Ishikawa (cell line): ENCODE results near the gene ASAP2.

Experiments
- CEBPB ChIP-seq: IDR thresholded peaks from 2 replicates; pipeline ENCODE4 v1.6.1; 2012
- CREB1 ChIP-seq: IDR thresholded peaks from 2 replicates; pipeline ENCODE4 v1.6.1; 2012; ENCODE audit warnings: low read depth
- EGR1 ChIP-seq: IDR thresholded peaks from 2 replicates; pipeline ENCODE4 v1.6.1; 2012
- EP300 ChIP-seq: IDR thresholded peaks from 2 replicates; pipeline ENCODE4 v1.6.1; 2012; ENCODE audit warnings: borderline replicate concordance
- FOXM1 ChIP-seq: IDR thresholded peaks from 2 replicates; pipeline ENCODE4 v1.6.1; 2012; ENCODE audit warnings: low read depth, borderline replicate concordance
- NFIC ChIP-seq: IDR thresholded peaks from 2 replicates; pipeline ENCODE4 v1.6.1; 2012
- RAD21 ChIP-seq: IDR thresholded peaks from 2 replicates; pipeline ENCODE4 v1.6.1; 2012; ENCODE audit warnings: low read depth
- REST ChIP-seq: IDR thresholded peaks from 2 replicates; pipeline ENCODE4 v1.6.1; 2012; ENCODE audit warnings: low read depth, mild to moderate bottlenecking
- TAF1 ChIP-seq: IDR thresholded peaks from 2 replicates; pipeline ENCODE4 v1.6.1; 2012; ENCODE audit warnings: low read depth, mild to moderate bottlenecking
- TCF12 ChIP-seq: IDR thresholded peaks from 2 replicates; pipeline ENCODE4 v1.6.1; 2012; ENCODE audit warnings: low read depth
- TEAD4 ChIP-seq: IDR thresholded peaks from 2 replicates; pipeline ENCODE4 v1.6.1; 2012
- USF1 ChIP-seq: IDR thresholded peaks from 2 replicates; pipeline ENCODE4 v1.6.1; 2012
- YY1 ChIP-seq: IDR thresholded peaks from 2 replicates; pipeline ENCODE4 v1.6.1; 2012; ENCODE audit warnings: low read depth
- ZBTB7A ChIP-seq: IDR thresholded peaks from 2 replicates; pipeline ENCODE4 v1.6.1; 2012; ENCODE audit warnings: low read depth
- TF ChIP-seq, protein P1 (sequence below): IDR thresholded peaks from 2 replicates; pipeline ENCODE4 v1.6.1; 2012

ASAP2 gene

DNA sequence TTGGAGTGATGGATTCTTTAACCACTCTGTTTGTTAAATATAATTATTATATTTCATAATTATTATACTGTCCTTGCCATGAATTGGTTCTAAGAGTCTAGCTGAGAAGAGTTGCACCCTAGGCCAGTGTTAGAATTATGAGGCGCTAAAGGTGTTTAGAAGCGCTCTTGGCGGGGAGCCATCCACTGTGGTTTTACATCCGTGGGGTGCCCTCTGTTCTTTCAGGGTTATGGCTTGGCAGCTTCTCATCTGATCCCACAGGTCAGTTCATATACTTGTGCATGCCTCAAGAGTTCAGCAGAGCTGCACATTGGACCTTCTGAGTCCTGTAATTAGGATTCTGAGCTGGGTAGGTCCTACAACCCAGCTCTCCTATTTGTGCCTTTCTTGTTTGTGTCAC lies 9.1 kb downstream of the ASAP2 start:
- TF ChIP-seq REST (no peak), YY1 (no peak), EP300 (peak; percentile 33; the same call in 1 of the 2 replicates), RAD21 (no peak; the same call in 1 of the 2 replicates), TAF1 (no peak), FOXM1 (no peak), TEAD4 (no peak), ZBTB7A (no peak), NFIC (peak; percentile 91), EGR1 (no peak), CREB1 (no peak), TCF12 (peak; percentile 37), CEBPB (no peak), USF1 (no peak)

GRCh38 chr2:9217838-9218770 lies 11.5 kb downstream of the ASAP2 start:
- TF ChIP-seq NFIC = no peak
- 0 out of 2 replicates have a peak, but pooled peaks have one; percentile 31 for TF ChIP-seq TCF12
- TF ChIP-seq TEAD4 = no peak

DNA sequence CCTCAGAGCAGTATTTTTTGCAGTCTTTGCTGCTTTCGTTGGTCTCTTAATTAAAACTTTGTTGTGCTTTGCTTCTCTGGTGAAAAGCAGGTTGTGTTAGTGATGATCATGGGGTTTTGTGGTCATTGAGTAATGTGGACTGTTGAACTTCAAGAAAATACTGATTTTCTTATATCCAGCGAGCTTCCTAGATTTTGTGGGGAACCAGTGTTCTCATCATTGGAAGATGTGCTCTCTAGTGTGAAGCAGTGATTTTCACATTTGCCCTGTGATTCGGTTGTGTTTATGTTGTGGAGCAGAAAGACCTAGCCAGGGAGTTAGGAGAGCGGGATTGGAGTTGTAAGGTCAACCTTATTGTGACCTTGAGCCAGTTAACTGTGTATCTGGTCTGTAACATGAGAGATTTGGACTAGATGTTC lies 12.4 kb downstream of the ASAP2 start:
- TF ChIP-seq EP300 = no peak

DNA sequence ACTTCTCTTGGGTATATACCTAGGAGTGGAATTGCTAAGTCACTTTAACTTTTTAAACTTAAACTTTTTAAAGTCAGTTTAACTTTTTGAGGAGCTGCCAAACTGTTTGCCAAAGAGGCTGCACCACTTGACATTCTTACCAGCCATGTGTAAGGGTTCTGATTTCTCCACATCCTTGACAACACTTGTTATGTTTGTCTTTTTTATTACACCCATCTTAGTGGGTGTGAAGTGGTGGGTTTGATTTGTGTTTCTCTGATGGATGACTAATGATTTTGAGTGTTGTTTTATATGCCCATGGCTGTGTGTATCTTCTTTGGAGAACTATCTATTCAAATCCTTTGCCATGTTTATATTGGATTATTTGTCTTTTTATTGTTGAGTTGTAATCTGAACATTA lies 13.6 kb downstream of the ASAP2 start:
- no peak for TF ChIP-seq TAF1

- TF ChIP-seq ZBTB7A (no peak), TEAD4 (no peak), USF1 (no peak), TCF12 (no peak), EP300 (no peak), YY1 (no peak), EGR1 (no peak), REST (no peak), CREB1 (no peak), TAF1 (no peak), RAD21 (no peak), CEBPB (no peak), NFIC (no peak), FOXM1 (no peak)
- TF ChIP-seq, protein P1, sequence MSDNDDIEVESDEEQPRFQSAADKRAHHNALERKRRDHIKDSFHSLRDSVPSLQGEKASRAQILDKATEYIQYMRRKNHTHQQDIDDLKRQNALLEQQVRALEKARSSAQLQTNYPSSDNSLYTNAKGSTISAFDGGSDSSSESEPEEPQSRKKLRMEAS = no peak
Measured at GRCh38 chr2:9221223-9221622, 14.6 kb downstream of the ASAP2 start.

GRCh38 chr2:9222239-9222892 lies 15.8 kb downstream of the ASAP2 start:
- TF ChIP-seq TEAD4 (no peak), YY1 (no peak), EGR1 (no peak), CEBPB (no peak), EP300 (no peak), NFIC (no peak), TCF12 (no peak), CREB1 (no peak), FOXM1 (no peak), RAD21 (no peak), USF1 (no peak), REST (no peak), ZBTB7A (no peak), TAF1 (no peak)
- TF ChIP-seq, protein P1 = no peak
